Forelimb muscle (tissue), 1 donor: Measurements from ENCODE around the gene ANXA11. TPM values are rescaled to one million over a fixed set of nuclear protein-coding genes. Genes with fewer than 3 reads are reported as not detected.
A peak's percentile ranks its signal among the peaks of the same experiment; 100 is the strongest.

ENCODE experiments used
- DNase-seq: peaks from one replicate; pipeline ENCODE4 v3.0.0-alpha.2; 2013; ENCODE audit warnings: low read depth
- polyA plus RNA-seq: library from polyadenylated mRNA; unstranded; fragments of 120-200 nt; gene quantifications from one replicate; pipeline ENCODE4 v1.2.1, GENCODE V29; 2013; ENCODE audit not compliant: insufficient read length

Gene ANXA11
- polyA plus RNA-seq, 1 donor: 95.1 TPM

DNA sequence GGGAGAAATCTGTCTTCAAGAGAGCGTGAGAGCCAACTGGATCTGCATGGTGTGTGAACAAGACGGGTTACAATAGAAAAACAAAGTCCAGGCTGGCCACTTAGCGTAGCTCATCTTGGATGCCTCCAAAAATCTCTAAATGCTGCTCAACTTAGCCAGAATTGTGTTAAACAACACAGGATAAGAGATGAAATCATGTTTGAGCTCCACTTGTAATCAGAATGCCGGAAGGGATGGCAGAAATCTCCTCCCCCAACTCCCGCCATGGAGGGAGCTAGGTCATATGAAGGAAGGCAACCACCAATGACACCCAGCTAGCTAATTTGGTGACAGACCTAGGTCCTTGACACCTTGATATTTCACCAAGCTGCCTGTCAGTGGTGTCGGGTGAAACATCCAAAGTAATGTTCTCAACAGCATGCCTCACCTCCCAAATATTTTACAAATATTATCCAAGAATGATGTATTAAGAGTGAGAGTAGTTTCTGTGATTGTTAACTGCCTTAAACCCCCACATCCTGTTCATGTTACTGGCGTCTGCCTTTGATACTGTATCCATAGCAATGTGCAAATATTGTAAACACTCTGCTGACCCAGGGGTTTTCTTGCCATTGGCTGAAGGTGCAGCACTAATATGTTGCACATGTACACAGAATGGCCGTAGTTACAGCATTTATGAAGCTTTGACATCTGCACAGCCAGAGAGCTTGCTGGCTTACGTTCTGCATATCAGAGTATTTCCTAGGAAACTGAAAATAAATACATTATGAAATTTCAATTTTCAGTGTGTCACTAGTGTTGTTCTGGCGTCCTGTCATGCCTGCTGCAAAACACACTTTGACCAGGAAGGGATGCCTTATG is 101.0 kb downstream of the ANXA11 start:
- peak; percentile 97 for DNase-seq

Other genes with a start within 250 kb of the ANXA11 start
- 13.9 TPM for gene TMEM254, start 126.9 kb downstream of the ANXA11 start, polyA plus RNA-seq
- 59.1 TPM for gene PLAC9, start 72.8 kb downstream of the ANXA11 start, polyA plus RNA-seq
- not detected for gene MAT1A, start 84.1 kb upstream of the ANXA11 start, polyA plus RNA-seq
- gene DYDC1, start 151.2 kb upstream of the ANXA11 start, polyA plus RNA-seq: not detected
- not detected for gene DYDC2, start 151.2 kb upstream of the ANXA11 start, polyA plus RNA-seq
- gene PRXL2A, start 203.0 kb upstream of the ANXA11 start, polyA plus RNA-seq: 88.8 TPM
- 37.6 TPM for gene TSPAN14, start 248.8 kb upstream of the ANXA11 start, polyA plus RNA-seq